ENCODE results near the gene AGTPBP1. TPM values are rescaled to one million over a fixed set of nuclear protein-coding genes. Genes with fewer than 3 reads are reported as not detected.

Gene AGTPBP1
- total and polyA plus RNA-seq, 2 of the 8 experiments (the other 6 are each of a cell fraction or from before 2014, with no cell fraction given): 13.4 to 65.2 TPM

GRCh38 chr9:85685081-85685480 is 56.7 kb downstream of the AGTPBP1 start (continued):
- no peak for TF ChIP-seq CTCF (IDR thresholded peaks at IDR 0.05; ENCODE audit: control extremely low read depth in 1 of 3, insufficient read depth in 1 of 3, low read depth in 1 of 3, low read length in 3 of 3)

Data from H1 (cell line).